NK-92 (cell line): ENCODE results near the gene MTOR.
"Not testable (repeated sequence)": the region's sequence is repeated elsewhere in the genome, so short reads cannot be mapped to it uniquely, and the experiment has no call there.

Experiments used
- DNase-seq: peaks from one replicate; lab custom pipeline; 2025; ENCODE audit not compliant: unreplicated experiment; lab: John Stamatoyannopoulos, UW

The MTOR gene

DNA sequence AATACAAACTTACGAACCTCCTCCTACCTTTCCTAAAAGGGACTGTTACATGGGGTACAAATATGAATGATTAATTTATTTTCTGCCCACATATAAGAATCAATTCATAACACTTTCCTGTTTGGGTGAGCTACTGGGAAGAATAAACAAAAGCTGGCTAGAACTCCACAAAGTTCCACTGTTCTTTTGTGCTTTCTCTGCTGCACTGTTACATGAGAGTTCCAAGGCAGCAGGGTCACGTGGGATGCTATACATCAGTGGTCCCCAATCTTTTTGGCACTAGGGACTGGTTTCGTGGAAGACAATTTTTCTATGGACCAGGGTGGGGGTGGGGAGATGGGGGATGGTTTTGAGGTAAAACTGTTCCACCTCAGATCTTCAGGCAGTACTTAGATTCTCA lies 75.4 kb downstream of the MTOR start:
- DNase-seq, result no peak

DNA sequence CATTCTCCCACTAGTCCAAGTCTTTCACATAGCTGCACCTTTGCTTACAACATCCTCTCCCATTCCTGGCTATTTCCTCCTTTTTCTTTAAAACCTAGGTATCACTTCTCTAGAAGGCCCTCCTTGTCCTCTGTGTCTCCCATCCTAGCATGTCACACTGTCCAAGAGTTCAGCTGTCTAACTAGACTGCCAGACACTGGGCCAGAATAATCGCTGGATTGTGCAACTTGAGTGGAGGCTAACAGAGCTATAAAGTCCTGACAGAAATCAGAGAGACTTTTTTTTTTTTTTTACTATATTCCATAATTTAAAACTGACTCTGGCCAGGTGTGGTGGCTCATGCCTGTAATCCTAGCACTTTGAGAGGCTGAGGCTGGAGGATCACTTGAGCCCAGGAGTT lies 77.4 kb downstream of the MTOR start:
- no peak for DNase-seq

DNA sequence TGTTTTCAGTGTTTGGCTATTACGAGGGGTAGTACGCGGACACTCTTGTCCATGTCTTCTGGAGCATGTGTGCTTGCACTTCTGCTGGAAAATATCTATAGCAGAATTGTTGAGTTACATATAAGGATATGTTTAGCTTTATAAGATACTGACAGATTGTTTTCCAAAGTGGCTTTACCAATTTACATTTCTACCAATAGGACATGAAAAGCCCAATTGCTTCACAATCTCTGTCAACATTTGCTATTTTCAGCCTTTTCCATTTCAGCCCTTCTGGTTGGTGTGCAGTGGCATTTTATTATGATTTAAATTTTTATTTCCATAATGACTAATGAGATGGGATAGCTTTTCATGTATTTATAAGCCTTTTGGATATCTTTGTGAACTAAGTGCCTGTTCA lies 79.5 kb downstream of the MTOR start:
- no peak for DNase-seq

DNA sequence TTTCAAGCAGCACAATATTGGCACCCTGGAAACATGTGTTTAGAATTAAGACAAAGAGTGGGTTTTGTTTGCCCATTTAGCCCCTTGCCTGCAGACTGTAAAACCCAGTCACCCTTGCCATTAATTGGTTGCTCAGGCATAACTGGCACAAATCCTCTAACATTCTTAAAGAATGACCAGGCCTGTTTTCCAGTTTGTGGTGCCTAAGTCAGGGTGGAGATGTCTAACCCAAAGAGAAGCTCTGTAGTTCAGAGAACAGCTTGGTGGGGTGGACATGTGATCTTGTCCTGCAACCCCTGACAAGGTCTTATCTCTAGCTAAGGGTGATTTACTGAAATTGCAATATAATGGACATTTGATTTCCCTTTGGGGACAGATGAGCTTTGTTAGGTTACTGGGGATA lies 82.0 kb downstream of the MTOR start:
- no peak for DNase-seq

DNA sequence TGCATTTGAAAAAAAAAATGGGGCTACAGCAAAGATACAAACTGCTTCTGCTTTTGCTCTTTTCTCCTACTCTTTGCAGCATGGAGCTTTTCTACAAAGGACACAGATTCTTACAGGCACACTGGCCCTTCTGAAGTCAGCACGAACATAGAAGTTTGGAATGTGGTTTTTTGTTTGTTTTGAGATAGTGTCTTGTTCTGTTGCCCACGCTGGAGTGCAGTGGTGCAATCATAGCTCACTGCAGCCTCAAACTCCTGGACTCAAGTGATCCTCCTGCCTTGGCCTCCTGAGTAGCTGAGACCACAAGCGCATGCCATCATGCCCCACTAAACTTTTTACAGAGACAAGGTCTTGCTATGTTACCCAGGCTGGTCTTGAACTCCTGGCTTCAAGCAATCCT lies 82.6 kb downstream of the MTOR start:
- DNase-seq, result not testable (repeated sequence)

DNA sequence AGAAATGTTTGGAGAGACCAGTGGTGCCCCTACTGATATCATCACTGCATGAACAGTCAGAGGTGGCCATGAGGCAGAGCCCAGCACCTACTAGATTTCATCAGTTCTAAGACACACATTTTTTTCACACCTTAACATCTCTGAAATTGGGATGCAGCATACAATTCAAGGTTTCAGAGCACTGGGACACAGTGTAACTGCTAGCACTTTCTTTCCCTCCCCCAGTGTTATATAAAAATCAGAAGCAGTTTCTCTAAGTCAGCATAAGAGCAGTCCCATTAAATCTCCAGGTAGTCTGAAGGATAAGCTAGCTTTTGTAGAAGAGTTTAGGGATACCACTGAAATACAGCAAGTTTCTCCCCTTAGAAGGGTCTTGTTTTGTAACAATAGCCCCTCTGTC lies 83.2 kb downstream of the MTOR start:
- no peak for DNase-seq

DNA sequence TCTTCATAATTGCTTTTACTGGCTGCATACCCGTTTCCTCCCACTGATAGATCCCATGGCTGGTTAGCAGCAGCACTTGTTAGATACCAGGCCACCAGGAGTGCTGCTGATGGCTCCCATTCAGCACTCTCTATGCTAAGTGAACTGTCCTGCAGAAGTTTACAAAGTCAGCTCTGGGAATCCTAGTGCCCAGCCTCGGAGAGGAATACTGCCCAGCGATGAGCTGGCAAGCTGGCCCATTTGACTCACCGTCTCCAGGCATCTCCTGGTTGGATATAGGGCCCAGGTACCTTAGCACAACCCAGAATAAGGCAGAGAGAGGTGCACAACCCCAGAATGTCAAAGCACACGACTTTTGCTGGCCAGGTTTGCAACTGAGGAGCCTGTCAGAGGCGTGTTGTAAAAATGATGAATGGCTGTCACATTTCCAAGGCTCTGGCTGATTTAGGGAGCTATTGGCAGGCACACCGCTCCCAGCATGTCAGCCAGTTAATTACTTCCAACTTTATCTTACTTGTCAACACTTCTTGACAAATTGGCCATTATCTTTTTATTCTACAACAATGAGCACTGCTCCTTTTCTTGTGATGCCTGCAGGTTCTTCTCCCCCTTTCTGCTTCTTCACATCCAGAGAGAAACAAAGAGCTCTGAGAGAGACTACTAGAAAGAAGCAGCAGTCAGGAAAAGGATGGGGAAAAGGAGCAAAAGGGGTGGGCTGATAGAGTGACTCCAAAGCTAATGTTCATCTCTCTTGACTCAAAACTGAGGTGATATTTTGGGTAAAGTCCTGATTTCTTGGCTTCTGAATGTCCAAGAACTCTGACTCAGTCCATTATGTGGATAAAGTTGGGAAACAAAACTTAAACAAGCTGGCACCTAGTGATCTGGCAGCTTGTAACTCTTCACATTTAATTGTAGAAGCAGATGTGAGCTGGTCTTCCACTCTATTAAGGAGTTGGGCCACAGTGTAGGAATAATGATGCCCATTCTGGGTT lies 84.0 kb downstream of the MTOR start:
- no peak for DNase-seq

DNA sequence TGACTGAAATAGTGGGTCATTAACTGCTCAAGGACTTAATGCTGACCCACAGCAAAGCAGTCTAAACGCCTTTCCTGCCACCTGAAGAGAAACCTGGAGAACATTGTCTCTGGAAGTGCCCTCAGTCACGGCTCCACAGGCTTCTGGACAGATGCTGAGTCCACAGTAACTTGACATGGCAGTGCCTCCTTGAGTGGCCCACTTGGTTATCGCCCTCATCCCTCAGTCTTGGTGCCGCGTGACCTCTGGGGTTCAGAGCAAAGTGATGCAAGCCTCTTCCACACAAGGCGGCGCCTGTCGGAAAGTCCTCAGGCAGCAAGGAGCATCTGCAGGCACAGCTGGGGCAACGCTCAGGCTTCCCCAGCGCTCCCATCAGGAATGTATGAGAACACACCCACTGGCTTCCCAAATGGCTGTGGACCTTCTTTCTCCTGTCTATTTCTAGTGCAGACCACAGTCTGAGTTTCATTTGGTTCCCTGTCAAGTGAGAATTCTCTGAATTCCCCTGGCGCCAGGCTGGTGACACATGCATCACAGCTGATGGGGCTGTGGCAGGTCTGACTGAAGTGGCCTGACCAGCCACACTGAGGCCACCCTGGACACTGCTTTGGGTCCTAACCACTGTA lies 86.2 kb downstream of the MTOR start:
- DNase-seq, result no peak

DNA sequence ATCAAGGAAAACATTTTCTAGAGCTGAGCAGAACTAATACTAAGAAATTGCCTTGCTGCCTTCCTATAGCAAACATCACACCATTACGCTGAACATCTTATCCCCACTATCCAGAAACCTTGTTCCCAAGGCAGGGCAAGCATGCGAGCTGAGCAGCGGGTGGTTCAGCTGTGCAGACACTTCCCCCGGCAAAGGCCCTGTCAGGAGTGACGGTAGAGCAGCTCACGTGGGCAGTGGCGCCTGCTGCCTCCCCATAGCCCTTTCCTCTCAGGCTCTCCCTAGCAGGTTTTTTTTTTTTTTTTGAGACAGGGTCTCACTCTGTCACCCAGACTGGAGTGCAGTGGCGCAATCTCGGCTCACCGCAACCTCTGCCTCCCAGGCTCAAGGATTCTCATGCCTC lies 86.9 kb downstream of the MTOR start:
- DNase-seq, result no peak

DNA sequence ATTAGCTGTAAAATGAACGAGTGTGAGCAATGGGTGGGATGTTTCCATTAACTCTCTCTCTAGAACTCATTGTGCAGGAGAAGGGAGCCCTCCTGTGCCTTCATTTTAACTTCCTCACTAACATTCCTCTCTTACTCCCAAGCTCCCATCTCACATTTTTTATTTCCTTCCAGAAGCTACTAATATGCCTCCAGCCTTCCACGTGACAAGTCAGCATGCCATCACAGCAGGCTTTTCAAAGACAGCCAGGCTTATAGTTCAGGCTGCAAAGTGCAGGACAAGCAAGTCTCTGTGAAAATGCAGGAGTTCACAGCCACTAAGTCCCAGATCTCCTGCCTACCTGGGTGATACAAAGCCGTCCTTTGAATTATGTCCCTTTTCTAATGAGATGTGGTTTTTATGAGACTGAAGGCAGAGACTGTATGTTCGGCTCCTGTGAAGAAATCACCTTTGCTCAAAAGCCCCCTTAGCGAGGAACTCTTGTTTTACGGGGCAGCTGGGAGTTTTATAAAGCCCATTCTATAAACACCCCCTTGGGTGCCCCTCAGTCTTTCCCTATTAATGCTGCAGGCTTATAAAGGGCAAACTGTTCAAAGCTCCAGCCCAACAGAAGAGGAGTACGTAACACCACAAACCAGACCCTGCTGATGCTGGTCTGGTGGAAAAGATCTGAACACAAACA lies 87.9 kb downstream of the MTOR start:
- DNase-seq, result no peak

DNA sequence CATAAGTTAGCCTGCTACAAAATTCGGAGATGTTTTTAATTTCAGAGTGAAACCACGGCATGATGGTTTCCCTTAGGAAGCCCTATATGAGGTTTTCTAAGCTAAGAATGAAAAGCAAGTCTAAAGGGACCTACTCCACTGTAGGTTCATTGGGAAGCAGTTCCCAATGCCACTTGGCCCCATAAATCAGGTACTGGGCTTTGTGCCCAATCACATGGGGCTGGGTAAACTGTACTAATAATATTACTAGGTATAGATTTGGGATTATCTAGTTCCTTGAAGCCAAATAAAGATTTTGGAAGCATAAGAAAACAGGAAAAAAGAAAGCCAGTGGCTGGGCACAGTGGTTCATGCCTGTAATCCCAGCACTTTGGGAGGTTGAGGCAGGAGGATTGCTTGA lies 92.2 kb downstream of the MTOR start:
- no peak for DNase-seq

DNA sequence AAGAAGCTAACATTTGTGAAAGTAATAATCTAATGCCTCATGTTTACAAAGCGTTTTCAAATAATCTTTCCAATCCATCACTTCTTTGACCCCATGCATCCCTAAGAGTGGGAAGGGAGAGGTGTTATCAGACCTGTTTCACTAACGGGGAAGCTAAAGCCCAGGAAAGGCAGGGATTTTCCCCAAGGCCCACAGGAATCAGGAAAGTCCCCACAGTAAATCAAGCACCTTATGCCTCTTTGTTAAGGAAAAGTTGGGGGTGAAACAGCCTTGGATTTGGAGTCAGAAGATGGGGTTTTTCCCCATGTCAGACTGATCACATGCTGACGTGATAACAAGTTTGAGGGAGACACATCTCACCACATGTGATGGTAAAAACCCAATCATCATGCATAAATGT lies 93.1 kb downstream of the MTOR start:
- DNase-seq, result no peak

DNA sequence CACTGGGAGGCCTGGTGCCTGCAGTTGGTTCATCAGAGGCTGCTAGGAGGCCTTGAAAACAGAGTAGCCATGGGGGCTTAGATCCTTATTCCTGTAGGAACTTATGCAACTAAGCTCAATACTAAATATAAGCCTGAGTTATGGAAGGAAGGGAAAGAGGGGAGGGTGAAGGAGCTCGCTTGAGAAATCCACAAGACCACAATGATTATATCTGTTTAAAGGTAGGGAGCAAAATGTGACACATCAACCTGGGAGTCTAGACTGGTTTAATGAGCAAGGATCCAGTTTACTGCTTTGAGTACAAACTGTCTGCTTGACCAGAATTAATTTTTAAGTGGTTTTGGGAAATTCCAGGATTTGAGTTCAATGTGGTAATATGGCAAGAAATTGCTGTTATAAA lies 93.6 kb downstream of the MTOR start:
- no peak for DNase-seq

DNA sequence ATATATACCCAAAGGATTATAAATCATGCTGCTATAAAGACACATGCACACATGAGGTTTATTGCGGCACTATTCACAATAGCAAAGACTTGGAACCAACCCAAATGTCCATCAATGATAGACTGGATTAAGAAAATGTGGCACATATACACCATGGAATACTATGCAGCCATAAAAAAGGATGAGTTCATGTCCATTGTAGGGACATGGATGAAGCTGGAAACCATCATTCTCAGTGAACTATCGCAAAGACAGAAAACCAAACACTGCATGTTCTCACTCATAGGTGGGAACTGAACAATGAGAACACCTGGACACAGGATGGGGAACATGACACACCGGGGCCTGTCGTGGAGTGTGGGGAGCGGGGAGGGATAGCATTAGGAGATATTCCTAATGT lies 95.6 kb downstream of the MTOR start:
- DNase-seq, result not testable (repeated sequence)

DNA sequence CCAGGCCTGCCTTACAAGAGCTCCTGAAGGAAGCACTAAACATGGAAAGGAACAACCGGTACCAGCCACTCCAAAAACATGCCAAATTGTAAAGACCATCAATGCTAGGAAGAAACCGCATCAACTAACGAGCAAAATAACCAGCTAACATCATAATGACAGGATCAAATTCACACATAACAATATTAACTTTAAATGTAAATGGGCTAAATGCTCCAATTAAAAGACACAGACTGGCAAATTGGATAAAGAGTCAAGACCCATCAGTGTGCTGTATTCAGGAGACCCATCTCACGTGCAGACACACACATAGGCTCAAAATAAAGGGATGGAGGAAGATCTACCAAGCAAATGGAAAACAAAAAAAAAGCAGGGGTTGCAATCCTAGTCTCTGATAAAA lies 99.6 kb downstream of the MTOR start:
- DNase-seq, result not testable (repeated sequence)

DNA sequence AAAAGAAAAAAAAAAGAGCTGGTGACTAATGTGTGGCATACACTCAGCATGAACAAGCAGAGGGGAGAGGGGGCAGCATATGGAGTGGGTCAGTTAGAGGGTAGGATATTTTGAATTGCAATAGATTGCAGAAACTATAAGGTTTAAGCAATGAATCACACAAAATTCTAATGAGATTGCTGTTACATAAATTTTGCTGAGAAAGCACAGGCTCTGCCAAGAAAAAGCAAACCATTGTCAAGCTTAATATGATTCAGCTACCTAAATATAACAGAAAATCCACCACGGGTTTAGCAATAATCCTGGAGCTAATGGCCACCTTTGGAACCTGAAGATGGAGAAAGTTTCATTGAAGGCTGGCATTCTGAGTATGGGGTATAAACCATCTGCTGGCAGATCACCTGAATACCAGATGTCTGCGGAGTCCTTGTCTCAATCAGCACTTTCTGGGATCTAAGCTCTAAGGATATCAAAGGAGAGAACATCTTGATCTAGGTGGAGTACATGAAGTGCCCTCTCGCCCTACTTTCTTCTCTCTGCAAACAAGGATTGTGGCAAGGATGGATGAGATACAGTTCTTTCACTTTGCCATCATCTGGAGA lies 103.5 kb downstream of the MTOR start:
- DNase-seq, result no peak

DNA sequence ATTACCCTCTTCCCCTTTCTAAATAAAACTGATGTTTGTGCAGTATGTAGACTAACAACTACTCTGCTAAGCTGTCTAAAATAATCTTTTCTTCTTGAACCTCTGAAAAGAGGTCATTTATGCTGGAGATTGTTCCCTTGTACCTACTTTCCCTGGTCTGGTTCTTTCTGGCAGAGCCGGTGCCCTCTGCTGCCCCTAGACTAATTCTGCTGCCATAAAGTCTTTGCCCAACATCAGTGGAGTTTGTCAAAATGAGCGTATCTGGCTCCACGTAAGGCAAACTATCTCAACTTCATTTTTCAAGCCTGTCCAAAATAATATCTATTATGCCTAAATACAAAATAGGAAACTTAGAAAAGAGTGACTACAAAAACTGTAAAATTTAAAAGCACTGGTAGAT lies 104.1 kb downstream of the MTOR start:
- DNase-seq, result no peak

DNA sequence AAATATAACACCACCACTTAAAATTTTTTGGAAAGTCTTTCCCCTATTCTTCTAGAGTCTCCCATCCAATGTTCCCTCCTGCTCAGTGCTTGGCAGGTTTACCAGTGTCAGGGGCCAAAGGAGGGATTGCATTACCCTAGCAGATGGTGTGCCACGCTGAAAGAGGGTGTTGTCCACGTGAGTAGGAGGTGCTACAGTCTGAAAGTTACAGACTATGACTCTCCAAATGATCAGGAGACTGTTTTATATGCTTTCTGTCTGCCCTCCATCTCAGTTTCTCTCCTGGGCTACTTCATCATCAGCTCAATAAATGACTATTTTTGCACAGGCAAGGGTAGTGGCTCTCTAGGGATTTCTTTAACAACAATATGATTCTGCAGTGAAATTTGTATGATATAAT lies 104.5 kb downstream of the MTOR start:
- no peak for DNase-seq

DNA sequence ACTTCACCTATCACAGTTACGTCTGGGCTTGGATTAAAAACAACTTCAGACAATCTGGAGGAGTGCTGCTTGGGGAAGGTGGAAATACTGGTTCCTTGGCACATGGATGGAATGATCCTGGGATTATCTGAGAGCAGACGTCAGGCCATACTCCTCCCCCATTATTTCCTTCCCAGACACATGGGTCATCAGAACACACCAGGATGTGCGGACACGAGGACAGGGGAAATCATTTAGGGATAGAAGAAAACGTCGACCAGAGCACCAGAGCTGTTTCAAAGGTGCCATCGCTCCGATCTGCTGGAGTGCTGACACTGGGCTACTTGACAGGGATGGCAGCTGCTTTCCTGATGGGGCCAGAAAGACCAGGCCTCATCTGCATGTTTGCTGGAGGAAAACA lies 105.0 kb downstream of the MTOR start:
- DNase-seq, result no peak

DNA sequence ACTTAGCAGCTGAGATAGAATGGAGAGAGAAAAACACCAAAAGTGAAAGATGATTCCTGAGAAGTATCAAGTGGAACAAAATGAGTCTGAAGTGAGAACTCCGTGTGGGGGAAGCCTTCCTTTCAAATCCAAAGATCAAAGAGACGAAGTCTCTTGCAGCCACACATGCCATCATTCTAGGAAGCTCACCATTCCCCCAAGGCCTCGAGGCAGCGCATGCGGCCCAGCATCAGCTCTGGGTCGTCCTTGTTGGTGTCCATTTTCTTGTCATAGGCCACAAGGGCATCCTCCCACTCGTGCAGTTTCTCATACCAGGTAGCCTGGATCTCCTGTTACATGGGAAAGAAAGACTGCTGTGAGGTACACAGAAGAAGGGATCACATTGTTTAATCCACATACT lies 105.4 kb downstream of the MTOR start:
- no peak for DNase-seq

DNA sequence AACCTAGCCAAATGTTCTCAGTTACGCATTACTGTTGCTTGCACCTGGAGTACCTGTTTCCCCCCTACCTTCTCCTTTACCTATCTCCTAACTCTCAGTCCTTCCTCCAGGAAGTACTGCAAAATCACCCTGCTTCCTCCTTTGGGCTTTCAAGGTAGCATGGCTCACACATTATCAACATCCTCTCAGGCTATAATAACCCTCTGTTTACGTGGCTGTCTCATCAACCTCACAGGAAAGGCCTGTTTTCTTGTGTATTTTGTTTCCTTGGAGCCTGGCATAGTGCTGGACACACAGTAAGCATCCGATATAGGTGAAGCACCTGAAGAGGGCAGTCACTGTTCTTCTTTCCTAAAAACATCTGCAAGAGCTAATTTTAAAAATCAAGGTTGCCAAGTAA lies 105.9 kb downstream of the MTOR start:
- DNase-seq, result no peak

DNA sequence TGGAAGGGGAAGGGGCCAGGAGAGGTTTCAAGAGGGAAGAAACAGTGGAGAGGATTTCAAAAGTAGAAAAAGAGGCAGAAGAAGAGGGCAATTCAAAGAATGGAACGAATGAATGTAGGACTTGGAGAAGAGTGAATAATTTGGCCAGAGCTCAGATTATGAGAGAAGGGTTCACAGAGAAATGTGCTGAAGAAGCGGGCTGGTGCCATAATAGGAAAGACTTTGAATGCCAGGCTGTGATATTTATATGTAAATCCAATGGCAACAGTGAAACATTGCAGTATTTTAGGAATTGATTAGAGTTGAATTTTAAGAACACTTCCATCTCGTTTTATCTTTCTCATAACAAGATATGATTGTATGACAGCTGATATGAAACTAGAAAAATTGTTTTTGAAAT lies 109.2 kb downstream of the MTOR start:
- DNase-seq, result no peak
